Activated naive CD8-positive, alpha-beta T cell treated with anti-CD3 and anti-CD28 coated beads, Interleukin-2, amount 10 ng/mL, durations not matched to agents 7 days and 5 days (primary cell): ENCODE results near the gene PNMA8B. TPM values are rescaled to one million over a fixed set of nuclear protein-coding genes. Genes with fewer than 3 reads are reported as not detected.

ENCODE experiments used
- ATAC-seq: fragments of 150-1000 bp; cut with Tn5 transposase; one replicate; pipeline ENCODE4 v1.10.0; 2021; ENCODE audit warnings: low read depth, moderate library complexity
- POLR2A ChIA-PET: fragments of 350-600 bp; sonication (Branson Sonifier 250); formaldehyde crosslinking; loops from one replicate; lab custom pipeline; 2021; ENCODE audit warnings: antibody characterized with exemption; lab: Charles Lee
- DNase-seq: peaks from one replicate; pipeline ENCODE4 v3.0.0; 2021
- H3K27ac Mint-ChIP-seq: one replicate; pipeline ENCODE4 v1.8.0; 2022; ENCODE audit warnings: mild to moderate bottlenecking, mixed read lengths
- H3K27me3 Mint-ChIP-seq: one replicate; pipeline ENCODE4 v1.8.0; 2022; ENCODE audit warnings: mild to moderate bottlenecking, moderate library complexity, mixed read lengths
- H3K36me3 Mint-ChIP-seq: one replicate; pipeline ENCODE4 v1.8.0; 2021; ENCODE audit warnings: mild to moderate bottlenecking, mixed read lengths
- H3K4me1 Mint-ChIP-seq: one replicate; pipeline ENCODE4 v1.8.0; 2021; ENCODE audit warnings: mixed read lengths
- H3K4me3 Mint-ChIP-seq: one replicate; pipeline ENCODE4 v1.8.0; 2022; ENCODE audit warnings: mild to moderate bottlenecking, moderate library complexity, mixed read lengths
- H3K9me3 Mint-ChIP-seq: one replicate; pipeline ENCODE4 v1.8.0; 2021; ENCODE audit warnings: mixed read lengths
- total RNA-seq, 2 experiments: library from RNA; stranded (reverse); gene quantifications; one replicate each; pipeline ENCODE4 v1.2.3, GENCODE V29; 2021

Gene PNMA8B
- total RNA-seq, 2 experiments from 2014 or later = 0.22 to 0.23 TPM

DNA sequence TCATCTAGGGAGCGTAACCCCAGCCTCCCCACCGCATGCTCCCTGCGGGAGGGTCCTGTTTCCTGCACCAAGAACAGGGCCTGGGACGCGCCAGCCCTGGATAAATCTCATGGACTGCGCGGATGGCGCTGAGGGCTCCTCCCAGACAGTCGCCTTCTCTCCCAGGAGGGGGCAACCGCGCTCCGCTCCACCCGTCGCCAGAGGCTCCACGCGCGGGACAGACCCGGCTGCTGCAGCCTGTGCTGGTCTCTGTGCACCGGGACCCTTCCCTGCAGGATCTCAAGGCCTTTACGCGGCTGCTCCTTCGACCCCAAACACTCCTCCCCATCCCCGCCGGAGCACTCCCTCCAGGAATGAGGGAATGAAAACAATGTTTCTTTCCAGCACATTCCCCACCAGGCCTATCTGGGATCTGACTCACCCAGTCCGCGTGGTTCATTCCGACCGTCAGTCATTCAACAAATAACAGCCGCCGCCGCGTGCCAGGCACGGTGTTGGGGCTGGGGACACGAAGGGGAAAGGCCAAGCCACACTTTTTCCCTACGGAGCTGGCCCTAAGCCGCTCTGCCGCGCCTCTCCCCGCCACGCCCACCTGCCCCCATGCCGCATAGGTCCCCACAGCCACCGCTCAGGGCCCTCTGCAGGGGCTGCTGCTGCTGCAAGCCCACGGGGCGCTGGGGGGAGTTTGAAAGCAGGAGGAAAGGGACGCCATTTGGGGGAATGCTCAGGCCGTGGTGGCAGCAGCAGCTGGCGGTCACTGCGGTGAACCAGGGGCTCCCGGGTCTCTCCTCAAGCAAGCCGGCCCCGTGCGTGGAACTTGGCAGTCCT lies 6.0 kb downstream of the PNMA8B start:
- no peak overlapping the region for H3K27ac Mint-ChIP-seq
- DNase-seq (peak; percentile 49), ATAC-seq (no peak)
- POLR2A ChIA-PET = interaction anchor here (1.1 kb wide), 1 partner anchor 123 kb away, joined by 3 read pairs; no protein-coding TSS in a partner anchor
- H3K27me3 Mint-ChIP-seq = peaks cover 74% of the 10 kb centered on the region
- H3K9me3 Mint-ChIP-seq = no peaks in the 10 kb centered on the region
- H3K4me1 Mint-ChIP-seq = peaks cover 26% of the 10 kb centered on the region
- H3K36me3 Mint-ChIP-seq = peaks cover 1% of the 10 kb centered on the region
- no peak overlapping the region for H3K4me3 Mint-ChIP-seq

DNA sequence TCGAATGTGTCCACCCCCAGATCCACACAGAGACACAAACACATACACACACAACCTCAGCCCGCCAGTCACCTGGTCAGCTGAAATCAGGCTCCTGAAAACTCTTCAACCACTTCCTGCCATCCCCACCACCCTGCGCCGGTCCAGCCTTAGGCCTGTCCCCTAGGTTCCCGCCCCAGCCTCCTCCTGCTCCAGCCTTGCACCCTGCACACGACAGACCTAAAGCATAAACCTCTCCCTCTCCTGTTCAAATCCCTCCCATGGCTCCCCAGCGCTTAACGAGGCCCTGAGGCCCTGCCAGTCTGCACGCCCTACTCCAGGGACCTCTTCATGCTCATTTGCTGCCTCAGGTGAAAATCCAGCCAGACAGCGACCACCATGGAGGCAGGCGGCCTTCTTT lies 7.1 kb downstream of the PNMA8B start:
- ATAC-seq (no peak), DNase-seq (no peak)
- Mint-ChIP-seq H3K4me1 (peaks cover 19% of the 10 kb centered on the region), H3K9me3 (no peaks in the 10 kb centered on the region), H3K4me3 (no peak overlapping the region), H3K27ac (no peak overlapping the region), H3K36me3 (no peaks in the 10 kb centered on the region), H3K27me3 (peaks cover 69% of the 10 kb centered on the region)
- POLR2A ChIA-PET = no interaction called here

DNA sequence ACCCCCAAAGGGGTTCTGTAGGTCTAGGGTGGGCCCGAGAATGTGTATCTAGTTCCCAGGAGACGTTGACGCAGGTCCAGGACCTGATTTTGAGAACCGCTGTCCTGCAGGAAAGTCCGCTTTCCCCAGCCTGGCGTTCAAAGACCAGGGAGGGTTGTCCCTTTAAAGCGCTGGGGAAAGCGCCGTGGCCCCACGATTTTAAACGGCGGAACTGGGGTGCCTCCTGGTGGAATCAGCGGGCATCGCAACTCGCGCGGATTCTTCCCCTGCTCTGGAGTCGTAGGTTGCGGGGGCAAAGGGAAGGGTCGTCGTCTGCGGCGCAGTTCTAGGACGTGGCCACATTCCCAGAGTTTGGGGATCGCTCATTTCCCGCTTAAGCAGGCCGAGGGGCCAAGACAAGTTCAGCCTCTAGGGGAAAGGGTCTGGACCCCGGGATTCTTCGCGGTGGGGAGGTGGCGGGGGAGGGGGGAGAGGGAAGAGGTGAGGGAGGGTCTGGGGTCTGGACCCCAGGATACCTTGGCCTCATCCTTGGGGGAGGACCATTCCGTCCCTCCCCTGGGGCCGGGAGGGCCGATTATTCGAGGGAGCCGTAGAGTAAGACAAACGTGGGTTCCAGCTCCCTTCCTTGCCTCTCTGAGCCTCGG lies 7.7 kb downstream of the PNMA8B start:
- Mint-ChIP-seq H3K9me3 (no peaks in the 10 kb centered on the region), H3K4me1 (peaks cover 17% of the 10 kb centered on the region), H3K27me3 (peaks cover 66% of the 10 kb centered on the region), H3K27ac (no peak overlapping the region), H3K4me3 (no peak overlapping the region), H3K36me3 (no peaks in the 10 kb centered on the region)
- ATAC-seq = peak; percentile 61
- peak; percentile 86 for DNase-seq
- POLR2A ChIA-PET = interaction anchor here (1.1 kb wide), 1 partner anchor 23 kb away, joined by 3 read pairs; no protein-coding TSS in a partner anchor

GRCh38 chr19:46487178-46487801 lies 8.4 kb downstream of the PNMA8B start:
- Mint-ChIP-seq H3K4me1 (peaks cover 16% of the 10 kb centered on the region), H3K9me3 (no peaks in the 10 kb centered on the region), H3K27ac (no peak overlapping the region), H3K27me3 (peaks cover 66% of the 10 kb centered on the region), H3K36me3 (no peaks in the 10 kb centered on the region), H3K4me3 (no peak overlapping the region)
- ATAC-seq (no peak), DNase-seq (no peak)
- POLR2A ChIA-PET = interaction anchor here (1.1 kb wide), 1 partner anchor 22 kb away, joined by 3 read pairs; no protein-coding TSS in a partner anchor

- Mint-ChIP-seq H3K4me3 (no peak overlapping the region), H3K9me3 (no peaks in the 10 kb centered on the region), H3K36me3 (no peaks in the 10 kb centered on the region), H3K27me3 (peaks cover 65% of the 10 kb centered on the region), H3K4me1 (peaks cover 16% of the 10 kb centered on the region), H3K27ac (no peak overlapping the region)
- DNase-seq (no peak), ATAC-seq (no peak)
- POLR2A ChIA-PET = no interaction called here
These were observed 9.3 kb downstream of the PNMA8B start for GRCh38 chr19:46486358-46486757.

- POLR2A ChIA-PET = no interaction called here
- no peak for DNase-seq
- H3K4me3 Mint-ChIP-seq = no peak overlapping the region
- no peaks in the 10 kb centered on the region for H3K9me3 Mint-ChIP-seq
- no peak for ATAC-seq
- H3K27ac Mint-ChIP-seq = no peak overlapping the region
- H3K4me1 Mint-ChIP-seq = peaks cover 10% of the 10 kb centered on the region
- H3K27me3 Mint-ChIP-seq = peaks cover 51% of the 10 kb centered on the region
- H3K36me3 Mint-ChIP-seq = no peaks in the 10 kb centered on the region
These were observed 11.0 kb downstream of the PNMA8B start for GRCh38 chr19:46484656-46485055.

DNA sequence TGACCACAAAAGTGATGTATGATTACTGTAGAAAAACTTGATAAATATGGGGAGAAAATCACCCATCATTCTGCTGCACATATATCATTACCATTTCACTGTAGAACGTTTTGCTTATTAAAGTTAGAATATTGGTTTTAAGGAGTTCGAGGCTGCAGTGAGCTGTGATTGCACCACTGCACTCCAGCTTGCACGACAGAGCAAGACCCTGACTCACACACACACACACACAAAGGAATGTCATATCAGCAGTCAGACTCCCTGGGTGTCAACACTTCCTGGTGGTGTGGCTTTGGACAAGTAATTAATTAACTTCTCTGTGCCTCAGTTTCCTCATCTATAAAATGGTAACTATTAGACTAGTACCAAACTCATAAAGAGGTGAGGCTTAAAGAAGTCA lies 13.0 kb downstream of the PNMA8B start:
- ATAC-seq = no peak
- Mint-ChIP-seq H3K4me1 (peaks cover 3% of the 10 kb centered on the region), H3K36me3 (no peaks in the 10 kb centered on the region), H3K9me3 (no peaks in the 10 kb centered on the region), H3K4me3 (no peak overlapping the region), H3K27ac (no peak overlapping the region), H3K27me3 (peaks cover 37% of the 10 kb centered on the region)
- POLR2A ChIA-PET = no interaction called here
- DNase-seq = no peak

GRCh38 chr19:46481947-46482346 lies 13.7 kb downstream of the PNMA8B start:
- Mint-ChIP-seq H3K9me3 (no peaks in the 10 kb centered on the region), H3K27ac (no peak overlapping the region), H3K36me3 (no peaks in the 10 kb centered on the region), H3K27me3 (peaks cover 30% of the 10 kb centered on the region), H3K4me3 (no peak overlapping the region), H3K4me1 (peaks cover 3% of the 10 kb centered on the region)
- DNase-seq (no peak), ATAC-seq (no peak)
- POLR2A ChIA-PET = no interaction called here

GRCh38 chr19:46481223-46481848 lies 14.3 kb downstream of the PNMA8B start:
- no peak for DNase-seq
- H3K27me3 Mint-ChIP-seq = peaks cover 26% of the 10 kb centered on the region

GRCh38 chr19:46480415-46480814 lies 15.3 kb downstream of the PNMA8B start:
- no peaks in the 10 kb centered on the region for H3K36me3 Mint-ChIP-seq
- H3K4me1 Mint-ChIP-seq = peaks cover 3% of the 10 kb centered on the region
- no peaks in the 10 kb centered on the region for H3K9me3 Mint-ChIP-seq
- no peak overlapping the region for H3K4me3 Mint-ChIP-seq
- no peak overlapping the region for H3K27ac Mint-ChIP-seq
- POLR2A ChIA-PET = no interaction called here
- no peak for ATAC-seq
- H3K27me3 Mint-ChIP-seq = peaks cover 24% of the 10 kb centered on the region
- DNase-seq = no peak

More at GRCh38 chr19:46481223-46481848, 14.3 kb downstream of the PNMA8B start:
- POLR2A ChIA-PET = no interaction called here
- Mint-ChIP-seq H3K36me3 (no peaks in the 10 kb centered on the region), H3K4me1 (peaks cover 3% of the 10 kb centered on the region), H3K4me3 (no peak overlapping the region), H3K9me3 (no peaks in the 10 kb centered on the region), H3K27ac (no peak overlapping the region)
- ATAC-seq = no peak

DNA sequence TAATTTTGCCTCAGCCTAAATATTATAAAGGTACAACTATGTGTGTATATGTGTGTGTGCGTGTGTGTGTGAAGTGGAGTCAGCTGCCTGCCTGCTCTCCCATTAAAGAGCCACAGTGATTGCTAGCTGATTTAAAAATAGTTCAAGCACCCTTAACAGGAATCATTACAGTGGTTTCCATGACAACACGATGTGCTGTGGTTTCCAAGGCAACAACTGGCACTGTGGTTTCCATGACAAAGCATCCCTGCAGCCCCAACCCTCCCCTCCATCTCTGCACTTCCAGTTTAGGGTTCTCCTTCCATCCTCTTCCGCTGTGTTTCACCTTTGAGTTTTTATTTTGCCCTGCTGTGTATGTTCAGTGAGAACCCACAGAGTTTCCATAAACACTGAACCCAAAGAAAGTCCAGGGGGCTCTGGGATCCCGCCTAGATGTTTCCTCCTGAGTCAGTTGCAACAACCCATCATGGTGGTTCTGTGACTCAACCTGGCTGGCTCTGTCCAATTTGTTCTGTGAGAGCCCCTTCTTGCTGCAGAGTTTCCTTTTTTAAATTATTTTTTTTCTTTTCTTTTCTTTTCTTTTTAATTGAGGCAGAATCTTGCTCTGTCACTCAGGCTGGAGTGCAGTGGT lies 17.2 kb downstream of the PNMA8B start:
- peak; percentile 22 for ATAC-seq

DNA sequence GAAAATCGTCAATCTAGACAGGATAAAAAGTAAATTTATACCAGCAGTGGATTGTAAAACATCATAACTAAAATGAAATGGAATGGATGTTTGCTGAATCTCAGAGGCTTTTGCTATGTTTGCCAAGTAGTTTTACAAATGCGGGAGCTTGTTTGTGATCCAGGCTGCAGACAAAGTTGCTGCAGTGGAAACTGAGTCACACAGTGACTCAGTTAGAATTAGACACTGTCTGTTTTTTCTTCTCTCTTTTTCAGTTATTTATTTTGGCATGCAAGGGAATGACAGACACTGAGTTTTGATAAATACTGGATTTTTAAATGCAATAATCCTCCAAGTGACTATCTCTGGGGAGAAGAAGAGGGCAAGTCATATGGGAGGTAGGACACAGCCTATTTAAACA lies 19.7 kb downstream of the PNMA8B start:
- Mint-ChIP-seq H3K27me3 (peaks cover 33% of the 10 kb centered on the region), H3K4me1 (peaks cover 8% of the 10 kb centered on the region), H3K4me3 (no peak overlapping the region), H3K9me3 (no peaks in the 10 kb centered on the region), H3K36me3 (no peaks in the 10 kb centered on the region), H3K27ac (no peak overlapping the region)
- DNase-seq = no peak
- POLR2A ChIA-PET = interaction anchor here (0.6 kb wide), 2 partner anchors 346 to 566 kb away, joined by 4 read pairs; no protein-coding TSS in a partner anchor
- ATAC-seq = no peak

More for the DNA sequence above, 17.2 kb downstream of the PNMA8B start:
- no peak overlapping the region for H3K4me3 Mint-ChIP-seq
- H3K36me3 Mint-ChIP-seq = no peaks in the 10 kb centered on the region
- no peaks in the 10 kb centered on the region for H3K9me3 Mint-ChIP-seq
- DNase-seq = no peak
- H3K4me1 Mint-ChIP-seq = peaks cover 3% of the 10 kb centered on the region
- POLR2A ChIA-PET = interaction anchor here (1.0 kb wide), 1 partner anchor 198 kb away, joined by 3 read pairs; no protein-coding TSS in a partner anchor
- peak overlapping the region; percentile 45 for H3K27ac Mint-ChIP-seq
- peaks cover 32% of the 10 kb centered on the region for H3K27me3 Mint-ChIP-seq
